IMR-90 (cell line): Measurements from ENCODE around the gene MUC20. TPM values are rescaled to one million over a fixed set of nuclear protein-coding genes. Genes with fewer than 3 reads are reported as not detected.

Experiments used
- ATAC-seq: fragments of 200-7000 bp; cut with Tn5 transposase; 2 replicates; pipeline ENCODE4 v1.9.1; 2020; ENCODE audit warnings: low read depth, mild to moderate bottlenecking, moderate library complexity
- BruUV-seq: library from RNA; stranded (reverse); fragments of 400-500 nt; replicated peaks from 2 replicates; lab custom pipeline; 2021; lab: Mats Ljungman, UMichigan
- CTCF ChIA-PET: fragments of 300-600 bp; formaldehyde crosslinking; extraction: SDS; loops from one replicate; lab custom pipeline; 2021; ENCODE audit warnings: antibody characterized with exemption; lab: Yijun Ruan, JAX
- POLR2A ChIA-PET: fragments of 300-600 bp; sonication (Branson Sonifier 250); formaldehyde crosslinking; loops from one replicate; lab custom pipeline; 2022; ENCODE audit warnings: antibody characterized with exemption; ENCODE audit not compliant: unreplicated experiment; lab: Charles Lee
- DNase-seq: peaks from one replicate; pipeline ENCODE4 v3.0.0; 2013
- H2AFZ ChIP-seq: replicated peaks from 2 replicates; pipeline ENCODE3; 2013; ENCODE audit warnings: low read length, mild to moderate bottlenecking; ENCODE audit not compliant: poor library complexity
- H2AK5ac ChIP-seq: 2 replicates; pipeline ENCODE4 v1.6.1; 2013; ENCODE audit warnings: low read depth, low read length, inconsistent platforms
- H2AK9ac ChIP-seq: replicated peaks from 2 replicates; pipeline ENCODE3; 2013; ENCODE audit warnings: mild to moderate bottlenecking, low read depth, low read length, moderate library complexity; ENCODE audit not compliant: poor library complexity
- H2BK120ac ChIP-seq: 2 replicates; pipeline ENCODE4 v1.6.1; 2013; ENCODE audit warnings: low read depth, low read length, inconsistent platforms
- H2BK15ac ChIP-seq: 3 replicates; pipeline ENCODE4 v1.6.1; 2013; ENCODE audit warnings: low read depth, low read length, inconsistent platforms
- H2BK20ac ChIP-seq: 2 replicates; pipeline ENCODE4 v1.6.1; 2013; ENCODE audit warnings: low read depth, mild to moderate bottlenecking, inconsistent platforms, low read length, moderate library complexity
- H2BK5ac ChIP-seq: 2 replicates; pipeline ENCODE4 v1.6.1; 2013; ENCODE audit warnings: mild to moderate bottlenecking, low read depth, low read length, inconsistent platforms; ENCODE audit not compliant: poor library complexity, severe bottlenecking
- H3K14ac ChIP-seq: replicated peaks from 2 replicates; pipeline ENCODE4 v1.6.1; 2013; ENCODE audit warnings: low read depth, low read length, inconsistent platforms
- H3K18ac ChIP-seq: 2 replicates; pipeline ENCODE4 v1.6.1; 2013; ENCODE audit warnings: low read depth, low read length, control low read depth
- H3K23ac ChIP-seq: 2 replicates; pipeline ENCODE4 v1.6.1; 2013; ENCODE audit warnings: low read depth, low read length, inconsistent platforms
- H3K27ac ChIP-seq: 2 replicates; pipeline ENCODE4 v1.5.1; 2013; ENCODE audit warnings: mild to moderate bottlenecking, control low read depth, low read length; ENCODE audit not compliant: insufficient read depth
- H3K27me3 ChIP-seq: 2 replicates; pipeline ENCODE4 v1.6.1; 2013; ENCODE audit warnings: low read length; ENCODE audit not compliant: control insufficient read depth, insufficient read depth
- H3K36me3 ChIP-seq: 2 replicates; pipeline ENCODE4 v1.6.1; 2013; ENCODE audit warnings: low read length, mixed read lengths; ENCODE audit not compliant: control insufficient read depth, insufficient read depth
- H3K4ac ChIP-seq: 2 replicates; pipeline ENCODE4 v1.6.1; 2013; ENCODE audit warnings: low read depth, low read length, inconsistent platforms
- H3K4me1 ChIP-seq: 2 replicates; pipeline ENCODE4 v1.6.1; 2013; ENCODE audit warnings: low read length, mixed read lengths; ENCODE audit not compliant: control insufficient read depth, insufficient read depth
- H3K4me2 ChIP-seq: 2 replicates; pipeline ENCODE4 v1.6.1; 2013; ENCODE audit warnings: low read depth, mild to moderate bottlenecking, control low read depth, low read length, moderate library complexity
- H3K4me3 ChIP-seq: 2 replicates; pipeline ENCODE4 v1.5.1; 2013; ENCODE audit warnings: low read depth, mild to moderate bottlenecking, control low read depth, low read length, moderate library complexity; ENCODE audit not compliant: insufficient read depth
- H3K56ac ChIP-seq: 2 replicates; pipeline ENCODE4 v1.6.1; 2013; ENCODE audit warnings: low read length, inconsistent platforms; ENCODE audit not compliant: insufficient read depth; ENCODE audit errors: extremely low read depth
- H3K79me1 ChIP-seq, 2 experiments: 2 replicates each; pipeline ENCODE4 v1.6.1; 2013; ENCODE audit warnings: low read length in 2 of 2, inconsistent platforms in 1 of 2, low read depth in 1 of 2
- H3K9ac ChIP-seq: 2 replicates; pipeline ENCODE4 v1.6.1; 2013; ENCODE audit warnings: low read depth, low read length, control low read depth
- H3K9me1 ChIP-seq: 2 replicates; pipeline ENCODE4 v1.6.1; 2013; ENCODE audit warnings: low read length, inconsistent platforms; ENCODE audit not compliant: insufficient read depth
- H3K9me3 ChIP-seq: 2 replicates; pipeline ENCODE4 v1.6.1; 2013; ENCODE audit warnings: low read length; ENCODE audit not compliant: control insufficient read depth, insufficient read depth
- H4K20me1 ChIP-seq: 2 replicates; pipeline ENCODE4 v1.6.1; 2013; ENCODE audit warnings: low read length, inconsistent platforms; ENCODE audit not compliant: insufficient read depth
- H4K5ac ChIP-seq: 2 replicates; pipeline ENCODE4 v1.6.1; 2013; ENCODE audit warnings: mild to moderate bottlenecking, low read depth, low read length, control low read depth
- H4K8ac ChIP-seq, 2 experiments: 2 replicates each; pipeline ENCODE4 v1.6.1; 2013; ENCODE audit warnings: low read depth in 2 of 2, low read length in 2 of 2, control low read depth in 1 of 2, inconsistent platforms in 1 of 2
- H4K91ac ChIP-seq: 2 replicates; pipeline ENCODE4 v1.6.1; 2013; ENCODE audit warnings: low read depth, low read length, inconsistent platforms; ENCODE audit not compliant: insufficient read depth
- BHLHE40 ChIP-seq: fragments of 150-350 bp; IDR thresholded peaks from 2 replicates; pipeline ENCODE4 v1.6.1; 2016; ENCODE audit warnings: mild to moderate bottlenecking, low read depth, low read length
- CEBPB ChIP-seq: IDR thresholded peaks from 2 replicates; pipeline ENCODE4 v1.6.1; 2012; ENCODE audit warnings: low read depth, low read length, improper control_type of control experiment
- CHD1 ChIP-seq: IDR thresholded peaks from 2 replicates; pipeline ENCODE4 v1.6.1; 2012; ENCODE audit warnings: low read depth, low read length, improper control_type of control experiment
- ELK1 ChIP-seq: fragments of 150-350 bp; IDR thresholded peaks from 2 replicates; pipeline ENCODE4 v1.6.1; 2016; ENCODE audit warnings: low read depth, mild to moderate bottlenecking, low read length, moderate library complexity, borderline replicate concordance
- FOS ChIP-seq: fragments of 150-350 bp; IDR thresholded peaks from 2 replicates; pipeline ENCODE4 v1.6.1; 2016; ENCODE audit warnings: low read depth, low read length
- MAFK ChIP-seq: IDR thresholded peaks from 2 replicates; pipeline ENCODE4 v1.6.1; 2012; ENCODE audit warnings: low read depth, low read length, improper control_type of control experiment
- MAZ ChIP-seq: IDR thresholded peaks from 2 replicates; pipeline ENCODE4 v1.6.1; 2012; ENCODE audit warnings: low read depth, mild to moderate bottlenecking, low read length, improper control_type of control experiment, moderate library complexity, borderline replicate concordance
- MXI1 ChIP-seq: IDR thresholded peaks from 2 replicates; pipeline ENCODE4 v1.6.1; 2012; ENCODE audit warnings: low read depth, mild to moderate bottlenecking, low read length, moderate library complexity, borderline replicate concordance
- NFE2L2 ChIP-seq: fragments of 150-350 bp; IDR thresholded peaks from 2 replicates; pipeline ENCODE4 v1.6.1; 2016; ENCODE audit warnings: low read depth, mild to moderate bottlenecking, low read length
- POLR2A ChIP-seq: IDR thresholded peaks from 2 replicates; pipeline ENCODE4 v1.6.1; 2012; ENCODE audit warnings: mild to moderate bottlenecking, low read depth, low read length
- RAD21 ChIP-seq: IDR thresholded peaks from 2 replicates; pipeline ENCODE4 v1.6.1; 2012; ENCODE audit warnings: low read length, improper control_type of control experiment
- RCOR1 ChIP-seq: IDR thresholded peaks from 2 replicates; pipeline ENCODE4 v1.6.1; 2012; ENCODE audit warnings: mild to moderate bottlenecking, low read length, improper control_type of control experiment; ENCODE audit not compliant: insufficient replicate concordance
- RFX5 ChIP-seq: IDR thresholded peaks from 2 replicates; pipeline ENCODE4 v1.8.0; 2012; ENCODE audit warnings: low read depth, mild to moderate bottlenecking, low read length, moderate library complexity
- USF2 ChIP-seq: fragments of 150-350 bp; IDR thresholded peaks from 2 replicates; pipeline ENCODE4 v1.6.1; 2017; ENCODE audit warnings: mild to moderate bottlenecking, antibody characterized with exemption, low read length, low read depth
- WGBS, 2 experiments: methylation state at CpG; one replicate each; pipeline versions ENCODE4 v1.1.5 to v1.1.7; 2013; ENCODE audit warnings: missing lambda C conversion rate in 2 of 2; ENCODE audit not compliant: insufficient read length in 1 of 2; ENCODE audit errors: extremely low coverage in 2 of 2; 5-methylcytosine and 5-hydroxymethylcytosine counted together
- dilution Hi-C: fragments of 300-500 bp; cut with HindIII; formaldehyde crosslinking; loops from one replicate; pipeline ENCODE4 v1.14.3; 2018; ENCODE audit warnings: low sequenced_read_pairs; ENCODE audit not compliant: unreplicated experiment
- in situ Hi-C: fragments of 300-500 bp; cut with MboI; formaldehyde crosslinking; loops from 3 replicates; pipeline ENCODE4 v1.14.3; 2019; ENCODE audit warnings: low sequenced_read_pairs, inconsistent platforms, mixed read lengths
- intact Hi-C: fragments of 100-400 bp; cut with micrococcal nuclease; formaldehyde crosslinking; loops from 2 replicates; pipeline ENCODE4 v1.10.0; 2022
- polyA plus RNA-seq, 3 experiments: library from polyadenylated mRNA; depleted of rRNA; stranded (reverse); fragments of >200 nt; gene quantifications; 2 replicates each; pipeline ENCODE4 v1.2.3, GENCODE V29; 2012; ENCODE audit warnings: low replicate concordance in 1 of 3
- total RNA-seq: library from RNA; depleted of rRNA; stranded (reverse); fragments of >200 nt; gene quantifications from 2 replicates; pipeline ENCODE4 v1.2.3, GENCODE V29; 2012
- TF ChIP-seq, protein P1 (sequence below): conservative IDR thresholded peaks from 2 replicates; pipeline ENCODE4 v1.5.1; 2012; ENCODE audit warnings: mild to moderate bottlenecking, low read depth, low read length, improper control_type of control experiment

The MUC20 gene
- total and polyA plus RNA-seq, 2 of the 4 experiments (the other 2 are of a cell fraction): 0.12 TPM; not detected in 1

DNA sequence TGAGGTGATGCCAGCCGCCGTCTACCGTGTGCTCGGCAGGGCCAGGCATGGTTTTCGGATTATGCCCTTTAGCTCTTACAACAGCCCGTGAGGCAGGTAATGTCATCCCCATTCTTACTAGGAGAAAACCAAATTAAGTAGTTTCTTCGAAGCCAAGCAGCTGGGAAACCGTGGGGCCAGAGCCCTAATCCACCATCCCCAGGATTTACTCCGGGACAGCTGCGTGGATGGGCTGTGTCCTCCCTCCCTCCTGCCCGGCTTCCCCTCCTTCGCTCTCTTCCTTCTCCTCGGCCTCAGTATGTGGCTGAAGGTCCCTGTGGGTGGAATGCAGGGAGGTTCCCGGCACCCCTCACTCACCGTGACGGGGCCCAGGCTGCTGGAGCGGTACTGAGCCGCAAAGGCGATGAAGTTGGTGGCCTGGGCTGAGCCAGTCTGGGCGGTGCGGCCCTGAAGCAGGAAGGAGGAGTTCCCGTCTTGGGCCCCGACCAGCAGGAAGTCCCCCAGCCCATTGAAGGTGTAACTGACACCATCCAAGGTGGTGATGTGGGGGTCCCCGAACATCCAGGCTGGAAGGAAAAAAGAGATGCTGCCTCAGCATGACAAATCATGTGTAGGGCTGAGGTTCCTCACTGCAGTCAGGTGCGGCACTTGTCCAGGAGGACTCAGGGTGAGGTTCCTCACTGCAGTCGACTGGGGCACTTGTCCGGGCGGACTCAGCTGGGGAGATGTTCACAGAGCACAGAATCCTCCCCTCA lies 42.5 kb downstream of the MUC20 start:
- POLR2A ChIA-PET: no interaction called here
- no peaks in the 10 kb centered on the region for H4K20me1 ChIP-seq
- H3K4me3 ChIP-seq: no peak overlapping the region
- WGBS, 2 experiments: 72% methylated on average over 13 of the region's 28 CpGs; no CpG with 5 or more reads in 1 of the 2 experiments
- no peak overlapping the region for H3K4ac ChIP-seq
- H3K79me1 ChIP-seq: no peaks in the 10 kb centered on the region
- H2BK15ac ChIP-seq: no peak overlapping the region
- no peak overlapping the region for H2BK5ac ChIP-seq
- H2AK9ac ChIP-seq: no peak overlapping the region
- CTCF ChIA-PET: no interaction called here
- peaks cover 3% of the 10 kb centered on the region; the same call in 1 of the 2 replicates for H3K9me3 ChIP-seq
- H2BK120ac ChIP-seq: no peak overlapping the region
- no peak overlapping the region for H2BK20ac ChIP-seq
- dilution Hi-C loops: no loop called here
- no peak overlapping the region for H4K91ac ChIP-seq
- no peaks in the 10 kb centered on the region for H3K36me3 ChIP-seq
- in situ Hi-C loops: no loop called here
- H3K56ac ChIP-seq: no peak overlapping the region
- intact Hi-C loops: no loop called here
- TF ChIP-seq RAD21 (no peak), FOS (no peak), MAFK (no peak), MXI1 (no peak), MAZ (no peak), RFX5 (no peak), RCOR1 (no peak), POLR2A (no peak), BHLHE40 (no peak), NFE2L2 (no peak), CHD1 (no peak), CEBPB (no peak), ELK1 (no peak), USF2 (no peak)
- TF ChIP-seq, protein P1, sequence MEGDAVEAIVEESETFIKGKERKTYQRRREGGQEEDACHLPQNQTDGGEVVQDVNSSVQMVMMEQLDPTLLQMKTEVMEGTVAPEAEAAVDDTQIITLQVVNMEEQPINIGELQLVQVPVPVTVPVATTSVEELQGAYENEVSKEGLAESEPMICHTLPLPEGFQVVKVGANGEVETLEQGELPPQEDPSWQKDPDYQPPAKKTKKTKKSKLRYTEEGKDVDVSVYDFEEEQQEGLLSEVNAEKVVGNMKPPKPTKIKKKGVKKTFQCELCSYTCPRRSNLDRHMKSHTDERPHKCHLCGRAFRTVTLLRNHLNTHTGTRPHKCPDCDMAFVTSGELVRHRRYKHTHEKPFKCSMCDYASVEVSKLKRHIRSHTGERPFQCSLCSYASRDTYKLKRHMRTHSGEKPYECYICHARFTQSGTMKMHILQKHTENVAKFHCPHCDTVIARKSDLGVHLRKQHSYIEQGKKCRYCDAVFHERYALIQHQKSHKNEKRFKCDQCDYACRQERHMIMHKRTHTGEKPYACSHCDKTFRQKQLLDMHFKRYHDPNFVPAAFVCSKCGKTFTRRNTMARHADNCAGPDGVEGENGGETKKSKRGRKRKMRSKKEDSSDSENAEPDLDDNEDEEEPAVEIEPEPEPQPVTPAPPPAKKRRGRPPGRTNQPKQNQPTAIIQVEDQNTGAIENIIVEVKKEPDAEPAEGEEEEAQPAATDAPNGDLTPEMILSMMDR: no peak
- peaks cover 58% of the 10 kb centered on the region for H3K27me3 ChIP-seq
- H3K27ac ChIP-seq: no peak overlapping the region
- H2AFZ ChIP-seq: peak overlapping the region; percentile 5
- no peak overlapping the region for H3K9ac ChIP-seq
- no peak overlapping the region for H2AK5ac ChIP-seq
- H4K8ac ChIP-seq: no peak overlapping the region
- no peak overlapping the region for H3K4me2 ChIP-seq
- no peak overlapping the region for H3K14ac ChIP-seq
- H3K9me1 ChIP-seq: no peaks in the 10 kb centered on the region
- DNase-seq: no peak
- no peak for ATAC-seq
- BruUV-seq: no TSS peak
- no peak overlapping the region for H3K18ac ChIP-seq
- no peak overlapping the region for H4K5ac ChIP-seq
- H3K23ac ChIP-seq: no peak overlapping the region
- no peaks in the 10 kb centered on the region for H3K4me1 ChIP-seq
